Stimulated activated CD8-positive, alpha-beta memory T cell treated with anti-CD3 and anti-CD28 coated beads, Interleukin-15, amount 100 ng/mL, for 24 hours (primary cell): ENCODE data around the gene PRR5.

Experiments used
- DNase-seq: peaks from one replicate; pipeline ENCODE4 v3.0.0-alpha.2; 2020; ENCODE audit warnings: low read depth

PRR5 gene

DNA sequence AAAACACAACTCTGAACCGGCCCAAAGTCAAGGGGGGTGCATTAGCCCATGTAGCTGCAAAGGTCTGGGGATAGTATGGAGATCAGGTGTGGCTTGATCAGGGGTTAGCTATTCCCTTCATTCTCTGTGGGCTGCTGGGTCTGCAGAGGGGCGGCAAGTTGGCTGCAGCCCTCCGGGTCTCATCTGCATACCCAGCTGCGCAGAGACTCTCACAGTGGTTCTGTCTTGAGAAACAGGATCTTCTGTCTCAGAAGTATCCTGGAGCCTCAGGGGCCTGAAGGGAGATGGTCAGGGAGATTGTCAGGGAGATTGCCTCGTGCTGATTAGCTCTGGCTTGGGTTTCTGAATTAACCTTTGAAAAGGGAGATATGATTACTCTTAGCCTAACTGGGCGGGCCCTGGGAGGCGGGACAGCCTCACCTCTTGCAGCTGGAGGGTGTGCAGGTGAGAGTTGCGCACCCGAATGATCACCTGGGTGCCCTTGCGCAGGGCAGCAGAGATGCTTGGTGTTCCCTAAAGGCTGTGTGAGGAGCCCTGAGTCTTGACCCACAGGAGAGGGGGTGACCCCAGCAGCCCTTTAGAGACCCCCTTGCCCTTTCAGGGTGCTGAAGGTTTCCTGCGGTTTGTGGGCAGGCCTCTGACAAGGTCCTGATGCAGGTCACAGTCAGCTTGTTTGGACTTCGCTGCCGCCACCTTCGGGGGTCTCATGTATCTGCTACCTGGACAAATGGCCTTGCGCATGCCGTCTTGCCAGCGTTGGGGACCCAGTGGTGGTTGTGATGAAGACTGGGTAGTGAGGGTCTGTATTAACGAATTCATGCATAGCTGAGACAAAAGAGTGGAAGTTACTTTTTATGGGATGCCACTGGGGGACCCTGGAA, 57.7 kb downstream of the PRR5 start:
- DNase-seq: no peak

DNA sequence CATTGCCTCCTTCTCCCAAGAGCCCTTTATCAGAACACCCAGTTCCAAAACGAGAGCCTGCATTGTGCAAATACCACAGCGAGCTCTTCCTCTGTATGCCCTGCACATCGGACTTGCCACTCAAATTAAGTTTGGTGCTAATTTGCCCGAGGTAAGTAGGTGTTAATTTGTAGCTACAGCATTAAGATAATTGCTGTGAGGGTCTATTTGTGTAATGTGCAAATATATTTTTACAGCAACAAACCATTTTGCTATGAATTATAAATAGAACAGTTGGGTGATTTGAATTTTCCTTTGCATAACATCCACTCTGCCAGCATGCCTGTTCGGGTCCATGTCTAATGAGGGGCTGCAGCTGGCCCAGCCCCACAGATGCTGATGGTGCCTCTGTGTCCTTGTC, 58.5 kb downstream of the PRR5 start:
- no peak for DNase-seq

DNA sequence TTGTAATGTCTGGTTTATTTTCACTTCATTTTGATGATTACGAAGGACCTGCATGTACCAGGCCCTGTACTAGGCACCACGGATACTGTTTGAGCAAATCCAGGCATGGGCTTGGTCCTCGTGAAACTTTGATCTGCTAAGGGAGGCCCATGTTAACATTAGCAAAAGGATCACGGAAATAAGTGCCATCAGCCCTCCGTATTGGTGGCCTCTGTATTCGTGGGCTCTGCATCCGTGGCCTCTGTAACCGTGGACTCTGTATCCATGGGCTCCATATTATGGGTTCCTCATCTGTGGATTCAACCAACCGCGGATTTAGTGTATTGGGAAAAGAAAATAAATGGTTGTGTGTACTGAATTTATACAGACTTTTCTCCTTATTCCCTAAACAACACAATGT, 59.0 kb downstream of the PRR5 start:
- DNase-seq: no peak

DNA sequence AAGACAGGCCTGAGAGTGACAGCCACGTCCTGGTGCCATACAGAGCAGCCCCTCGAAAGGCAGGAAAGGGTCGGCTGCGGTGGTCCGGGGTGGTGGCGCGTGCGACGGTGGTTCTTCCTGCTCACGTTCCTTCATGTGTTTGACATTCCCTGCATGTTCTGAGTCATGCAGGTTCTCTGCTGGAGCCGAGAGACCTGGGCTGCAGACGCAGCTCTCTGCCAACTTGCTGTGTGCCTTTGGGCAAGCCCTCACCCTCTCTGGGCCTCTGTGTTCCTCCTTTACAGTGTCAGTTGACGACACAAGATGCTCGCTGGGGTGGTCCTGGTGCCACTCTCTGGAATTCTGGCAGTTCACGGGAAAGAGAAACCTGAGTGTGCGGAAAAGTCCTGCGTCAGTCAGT, 62.4 kb downstream of the PRR5 start:
- no peak for DNase-seq

DNA sequence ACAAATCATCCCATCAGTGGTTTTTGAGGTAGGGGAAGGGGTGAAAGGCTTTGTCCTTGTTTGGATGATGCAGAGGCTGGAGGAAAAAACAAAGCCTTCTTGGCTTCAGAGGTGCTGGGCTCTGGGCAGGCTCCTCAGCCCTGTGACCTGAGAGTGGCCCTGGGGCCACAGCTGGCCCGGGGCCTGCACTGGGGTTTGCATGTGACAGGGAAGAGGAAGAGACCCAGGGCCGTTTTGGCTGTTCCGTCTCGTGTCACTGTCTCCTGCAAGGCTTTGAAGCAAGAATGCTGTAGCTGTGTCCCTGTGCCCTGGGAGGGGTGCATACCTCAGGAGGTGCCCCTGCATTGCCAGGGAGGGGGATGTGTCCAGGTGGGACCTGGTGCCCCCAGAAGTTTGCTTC, 63.0 kb downstream of the PRR5 start:
- no peak for DNase-seq

DNA sequence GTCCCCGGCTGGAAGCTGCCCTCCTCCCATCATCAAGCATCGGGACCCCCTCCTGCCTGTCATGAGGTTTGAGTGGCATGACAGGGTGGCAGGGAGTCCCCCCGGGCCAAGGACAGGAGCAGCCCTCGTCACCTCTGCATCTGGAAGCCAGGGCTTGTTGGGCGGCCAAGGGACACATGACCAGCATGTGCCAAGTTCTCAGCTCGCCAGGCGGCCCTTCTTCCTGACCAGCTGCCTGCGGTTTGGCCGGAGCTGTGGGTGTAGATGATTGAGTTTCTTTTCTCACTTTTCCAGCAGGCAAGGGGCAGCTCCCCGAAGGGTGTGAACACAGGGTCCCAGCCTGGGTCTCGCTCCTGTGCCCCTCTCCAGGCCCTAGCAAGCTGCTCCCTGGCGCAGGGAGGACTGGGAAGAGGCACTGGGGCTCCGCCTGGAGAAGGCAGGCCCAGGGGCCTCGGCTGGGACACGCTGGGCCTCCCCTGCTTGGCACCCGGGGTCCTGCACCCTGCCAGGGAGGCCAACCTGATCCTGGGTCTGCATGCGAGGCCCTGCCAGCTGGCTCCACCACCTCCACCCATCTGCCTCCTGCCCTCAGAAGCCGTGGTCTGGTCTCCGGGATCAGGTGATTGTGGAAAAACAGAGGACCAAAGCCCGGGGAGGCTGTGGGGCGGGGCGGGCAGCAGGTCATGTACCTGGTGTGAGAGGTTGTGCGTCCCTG, 63.7 kb downstream of the PRR5 start:
- no peak for DNase-seq

DNA sequence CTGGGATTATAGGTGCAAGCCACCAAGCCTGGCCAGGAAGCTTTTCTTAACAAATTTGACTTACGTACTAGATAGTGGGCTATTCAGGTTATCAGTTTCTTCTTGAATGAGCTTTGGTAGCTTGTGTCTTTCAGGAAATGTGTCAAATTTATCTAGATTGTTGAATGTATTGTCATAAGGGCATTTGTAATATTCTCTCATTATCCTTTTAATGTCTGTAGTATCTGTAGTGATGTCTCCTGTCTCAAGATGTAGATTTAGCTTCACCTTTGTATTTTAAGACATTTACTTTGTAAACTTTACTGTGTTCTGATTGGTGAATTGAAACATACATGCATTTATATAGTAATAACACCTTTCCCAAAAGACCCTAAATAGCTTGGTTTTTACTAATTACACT, 71.1 kb downstream of the PRR5 start:
- no peak for DNase-seq

DNA sequence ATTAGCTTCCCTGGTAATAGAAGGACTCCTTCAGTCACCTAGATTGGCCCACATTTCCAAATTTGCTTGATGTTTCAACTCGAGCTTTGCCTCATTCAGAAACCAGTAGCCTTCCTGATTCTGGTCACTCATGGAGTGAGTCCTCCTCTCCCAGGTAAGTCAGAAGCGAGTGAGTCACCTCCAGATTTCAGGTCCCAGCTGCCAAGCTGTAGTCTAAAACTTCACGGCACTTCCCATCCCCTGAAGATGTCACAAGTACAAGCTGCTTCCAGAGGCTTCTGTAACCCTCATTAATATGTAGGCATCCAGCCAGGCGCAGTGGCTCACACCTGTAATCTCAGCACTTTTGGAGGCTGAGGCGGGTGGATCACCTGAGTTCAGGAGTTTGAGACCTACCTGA, 73.9 kb downstream of the PRR5 start:
- DNase-seq: no peak

DNA sequence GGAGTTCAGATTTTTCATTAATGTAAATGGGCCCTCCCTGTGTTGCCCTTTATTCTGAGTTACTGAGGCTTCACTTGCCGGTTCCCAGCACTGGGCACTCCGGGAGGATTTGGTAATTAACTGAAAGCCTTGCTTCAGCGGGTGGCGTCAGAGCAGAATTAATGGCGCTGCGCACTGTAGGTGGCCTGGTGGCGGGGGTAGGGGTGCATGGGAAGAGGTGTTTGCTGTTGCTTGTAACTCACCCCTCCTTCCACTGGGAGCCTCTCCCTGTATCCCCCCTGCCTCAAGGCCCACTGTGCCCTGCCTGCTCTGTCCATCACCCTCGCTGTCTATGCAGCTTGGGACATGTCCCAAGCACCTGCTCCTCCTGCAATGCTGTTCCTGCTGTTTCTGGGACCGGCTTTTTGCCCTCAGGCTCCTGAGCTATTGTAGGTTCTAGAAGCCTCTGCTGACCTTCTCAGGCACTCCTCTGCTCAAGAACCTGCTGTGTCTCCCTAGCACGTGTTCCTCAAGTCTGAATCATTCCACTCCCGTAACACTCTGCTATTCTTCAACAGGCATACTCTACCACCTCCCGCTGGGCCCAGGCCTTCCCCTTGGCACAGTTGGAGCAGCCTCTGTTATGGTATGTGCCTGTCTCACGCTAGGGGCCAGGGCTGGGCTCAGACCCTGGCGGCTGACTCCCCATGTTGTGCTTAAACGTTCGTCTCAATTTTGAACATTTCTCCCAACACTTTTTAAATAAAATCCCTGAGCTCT, 74.8 kb downstream of the PRR5 start:
- DNase-seq: no peak

DNA sequence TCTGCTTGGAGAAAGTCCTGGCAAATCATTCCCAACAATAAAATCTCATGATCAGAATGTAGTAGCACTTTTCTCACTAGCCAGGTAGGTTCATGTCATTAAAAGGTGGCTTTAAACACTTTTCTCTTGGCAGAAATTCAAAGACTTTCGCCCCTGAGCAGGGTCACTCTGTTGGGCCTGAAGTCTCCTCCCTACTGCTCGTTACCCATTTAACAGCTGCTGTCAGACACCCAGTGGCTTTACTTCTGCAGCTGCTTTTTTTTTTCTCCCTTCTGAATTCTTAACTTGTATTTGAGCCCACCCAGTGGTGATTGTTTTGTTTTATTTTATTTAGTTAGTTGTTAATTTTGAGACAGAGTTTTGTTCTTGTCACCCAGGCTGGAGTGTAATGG, 75.4 kb downstream of the PRR5 start:
- DNase-seq: no peak

DNA sequence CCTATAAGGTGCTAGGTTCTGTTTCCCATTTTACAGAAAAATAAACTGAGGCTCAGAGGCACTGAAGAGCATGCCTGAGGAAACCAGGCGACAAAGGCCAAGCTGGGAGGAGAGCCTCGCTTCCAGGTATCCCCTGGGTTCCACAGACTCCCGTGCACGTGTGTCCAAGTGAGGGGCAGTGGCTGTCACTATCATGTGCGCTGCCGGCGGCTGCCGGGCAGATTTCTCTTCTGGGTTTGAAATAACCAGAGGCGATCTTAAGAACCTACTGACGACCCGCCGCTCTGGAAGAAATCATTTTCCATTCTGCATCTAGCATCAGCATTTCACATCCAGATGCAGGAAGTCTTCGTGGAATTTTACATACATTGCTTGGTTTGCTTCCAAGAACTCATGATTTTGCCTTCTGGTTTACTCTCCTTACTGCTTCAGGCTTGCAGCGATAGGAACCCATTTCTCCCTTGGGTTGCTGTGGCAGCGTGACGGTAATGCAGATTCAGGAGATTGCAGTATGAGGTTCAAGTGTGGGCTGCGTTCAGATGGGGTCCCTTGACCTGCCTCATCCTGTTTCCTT, 79.0 kb downstream of the PRR5 start:
- no peak for DNase-seq

DNA sequence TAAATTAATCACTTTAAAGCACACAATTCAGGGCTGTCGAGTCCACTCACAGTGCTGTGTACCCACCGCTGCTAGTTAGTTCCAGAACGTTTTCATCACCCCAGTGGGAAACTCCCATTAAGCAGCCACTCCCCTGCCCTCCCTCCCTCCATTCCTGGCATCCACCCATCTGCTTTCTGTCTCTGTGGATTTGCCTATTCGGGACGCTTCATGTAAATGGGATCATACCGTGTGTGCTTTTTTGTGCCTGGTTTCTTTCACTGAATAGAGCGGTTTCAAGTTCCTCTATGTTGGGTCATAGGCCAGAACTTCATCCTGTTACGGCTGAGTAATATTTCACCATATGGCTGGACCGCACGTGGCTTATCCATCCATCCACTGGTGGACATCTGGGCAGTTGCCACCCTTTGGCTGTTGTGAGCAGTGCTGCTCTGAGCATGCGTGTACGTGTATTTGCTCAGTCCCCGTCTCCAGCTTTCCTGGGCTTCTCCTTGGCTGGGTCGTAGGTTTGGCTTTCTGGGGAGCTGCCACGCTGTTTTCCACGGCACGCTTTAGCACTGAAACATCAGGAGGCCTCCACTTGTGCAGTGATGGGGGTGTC, 80.5 kb downstream of the PRR5 start:
- DNase-seq: no peak

DNA sequence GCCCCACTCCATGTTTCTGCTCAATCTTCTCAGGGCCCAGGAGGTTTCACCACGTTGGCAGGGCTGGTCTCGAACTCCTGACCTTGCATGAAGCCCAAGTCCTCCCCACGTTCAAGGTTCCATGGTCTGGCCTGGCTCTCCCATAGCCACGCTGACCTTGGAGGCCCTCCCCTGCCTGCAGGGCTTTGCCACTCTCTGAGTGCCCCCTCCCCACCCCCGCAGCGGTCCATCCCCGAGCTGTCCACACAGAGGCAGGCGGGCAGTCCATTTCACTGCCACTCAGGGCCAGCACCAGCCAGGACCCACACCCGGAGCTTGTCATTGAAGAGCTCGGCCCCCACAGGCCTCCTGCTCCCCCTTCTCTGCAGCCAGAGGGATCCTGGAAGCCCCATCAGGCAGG, 81.1 kb downstream of the PRR5 start:
- no peak for DNase-seq

DNA sequence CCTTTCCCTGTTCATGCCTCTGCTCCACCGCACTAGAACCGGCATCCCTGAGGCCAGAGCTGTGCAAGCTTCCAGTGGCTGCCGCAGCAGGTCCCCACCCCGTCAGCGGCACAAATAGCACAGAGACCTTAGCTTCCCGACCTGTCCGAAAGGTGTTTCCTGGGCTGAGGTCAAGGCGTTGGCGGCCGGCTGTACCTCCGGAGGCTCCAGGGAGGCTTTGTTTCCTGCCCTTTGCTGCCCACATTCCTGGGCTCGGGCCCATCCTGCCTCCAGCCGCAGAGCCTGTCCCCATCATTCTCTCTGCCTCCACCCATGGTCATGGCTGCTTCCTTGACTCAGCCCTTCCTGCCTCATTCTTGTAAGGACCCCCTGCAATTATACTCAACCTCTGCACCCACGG, 81.6 kb downstream of the PRR5 start:
- no peak for DNase-seq

DNA sequence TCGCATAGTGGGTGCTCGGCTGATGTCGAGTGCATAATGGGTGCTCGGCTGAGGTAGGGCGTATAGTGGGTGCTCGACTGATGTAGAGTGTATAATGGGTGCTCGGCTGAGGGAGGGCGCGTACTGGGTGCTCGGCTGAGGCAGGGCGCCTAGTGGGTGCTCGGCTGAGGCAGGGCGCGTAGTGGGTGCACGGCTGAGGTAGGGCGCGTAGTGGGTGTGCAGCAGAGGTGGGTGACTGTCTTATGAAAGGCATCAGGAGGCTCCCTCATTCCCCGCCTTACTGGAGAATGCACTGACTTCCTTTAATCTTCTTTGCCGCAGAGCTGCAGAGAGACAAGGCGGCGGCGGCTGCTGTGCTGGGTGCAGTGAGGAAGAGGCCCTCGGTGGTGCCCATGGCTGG, 84.1 kb downstream of the PRR5 start:
- no peak for DNase-seq

DNA sequence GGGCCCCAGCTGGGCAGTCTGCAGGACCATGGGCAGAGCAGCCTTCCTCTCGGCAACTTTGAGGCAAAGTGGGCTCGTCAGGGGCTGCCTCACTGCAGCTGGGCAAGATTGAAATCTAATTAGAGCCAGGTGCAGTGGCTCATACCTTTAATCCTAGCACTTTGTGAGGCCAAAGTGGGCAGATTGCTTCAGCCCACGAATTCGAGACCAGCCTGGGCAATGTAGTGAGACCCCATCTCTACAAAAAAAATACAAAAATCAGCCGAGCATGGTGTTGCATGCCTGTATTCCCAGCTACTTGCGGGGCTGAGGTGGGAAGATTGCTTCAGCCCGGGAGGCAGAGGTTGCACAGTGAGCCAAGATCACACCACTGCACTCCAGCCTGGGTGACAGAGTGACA, 84.6 kb downstream of the PRR5 start:
- no peak for DNase-seq
